Measurements from ENCODE around the gene EGLN2. TPM values are rescaled to one million over a fixed set of nuclear protein-coding genes. Genes with fewer than 3 reads are reported as not detected.
A peak's percentile ranks its signal among the peaks of the same experiment; 100 is the strongest.

The EGLN2 gene
- total and polyA plus RNA-seq, 7 experiments from 2014 or later: 122 to 254 (median 157) TPM

DNA sequence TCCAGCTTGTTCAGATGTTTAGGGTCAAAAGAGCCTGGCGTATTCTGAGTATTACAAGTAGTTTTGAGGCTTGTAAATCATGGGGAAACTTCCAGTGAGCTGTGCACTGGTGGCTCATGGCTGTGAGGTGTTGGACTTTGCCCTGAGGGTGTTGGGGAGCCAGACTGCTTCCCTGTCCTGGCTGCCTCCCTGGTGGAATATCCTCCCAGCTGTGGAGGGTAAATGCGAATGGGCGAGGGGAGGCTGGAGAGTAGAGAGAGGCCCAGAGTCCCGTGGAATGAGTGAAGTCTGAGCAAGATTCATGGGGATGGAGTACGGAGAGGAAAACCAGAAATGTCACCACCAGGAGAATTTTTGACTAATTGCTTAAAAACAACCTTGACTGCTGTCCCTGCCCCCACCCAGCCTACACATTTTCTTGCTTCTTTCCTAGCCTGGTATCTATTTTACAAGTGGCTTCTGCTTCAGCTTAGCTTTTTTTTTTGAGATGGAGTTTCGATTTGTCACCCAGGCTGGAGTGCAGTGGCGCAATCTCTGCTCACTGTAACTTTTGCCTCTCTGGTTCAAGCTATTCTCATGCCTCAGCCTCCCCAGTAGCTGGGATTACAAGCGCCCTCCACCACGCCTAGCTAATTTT lies 44.3 kb upstream of the EGLN2 start:
- Mint-ChIP-seq H3K4me3 (peak overlapping the region; percentile 71 to 92 (median 80)), H3K4me1 (peaks cover 39 to 68% (median 58%) of the 10 kb centered on the region in 7 donors), H3K36me3 (peaks cover 0 to 52% (median 25%) of the 10 kb centered on the region in 5 donors), H3K27me3 (no peaks in the 10 kb centered on the region), H3K27ac (peak overlapping the region; percentile 64 to 93 (median 82)), H3K9me3 (peaks cover 0 to under 1% (median 0%) of the 10 kb centered on the region in 11 donors)
- peaks cover 7 to 37% (median 19%) of the 10 kb centered on the region in 3 experiments for H3K36me3 ChIP-seq (ENCODE audit: control insufficient read depth in 2 of 3, insufficient read depth in 3 of 3, low read length in 3 of 3)
- ATAC-seq (no peak), DNase-seq (peak in 1 of 9 donors; percentile 62)
- no peaks in the 10 kb centered on the region for H3K9me3 ChIP-seq (ENCODE audit: control insufficient read depth in 2 of 3, low read length in 3 of 3)
- H3K27me3 ChIP-seq (ENCODE audit: control insufficient read depth in 2 of 2, insufficient read depth in 2 of 2, low read length in 2 of 2): no peaks in the 10 kb centered on the region
- intact Hi-C loops (cut with micrococcal nuclease): no loop called here
- peak overlapping the region; percentile 42 for H3K27ac ChIP-seq (ENCODE audit: low read depth, low read length)
- CTCF ChIA-PET: interaction anchor here (0.9 to 2.1 kb wide), 2 partner anchors 23 to 52 kb away, joined by 4 to 7 read pairs; partner anchors contain the start of gene RAB4B
- POLR2A ChIA-PET: interaction anchor here (0.8 to 2.5 kb wide), 6 partner anchors 13 to 50 kb away, joined by 3 to 7 read pairs (median 5); partner anchors contain the start of genes EGLN2 and RAB4B
- H3K4me1 ChIP-seq (ENCODE audit: control insufficient read depth in 2 of 2, insufficient read depth in 2 of 2, low read length in 2 of 2): peaks cover 30 to 44% of the 10 kb centered on the region in 2 donors
- H3K4me3 ChIP-seq (ENCODE audit: low read length): peak overlapping the region; percentile 36

DNA sequence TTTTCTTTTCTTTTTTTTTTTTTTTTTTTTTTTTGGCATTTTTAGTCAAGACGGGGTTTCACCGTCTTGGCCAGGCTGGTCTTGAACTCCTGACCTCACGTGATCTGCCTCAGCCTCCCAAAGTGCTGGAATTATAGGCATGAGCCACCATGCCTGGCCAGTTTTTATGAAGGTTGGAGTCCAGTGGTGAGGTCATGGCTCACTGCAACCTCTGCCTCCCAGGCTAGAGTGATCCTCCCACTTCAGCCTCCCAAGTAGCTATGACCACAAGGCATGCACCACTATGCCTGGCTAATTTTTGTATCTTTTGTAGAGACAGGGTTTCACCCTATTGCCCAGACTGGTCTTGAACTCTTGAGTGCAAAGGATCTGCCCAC lies 43.8 kb upstream of the EGLN2 start:
- peak overlapping the region in 5 of 9 donors; percentile 9 to 93 (median 40) for H3K27ac Mint-ChIP-seq
- H3K4me3 Mint-ChIP-seq: peak overlapping the region; percentile 50 to 92 (median 79)
- H3K9me3 ChIP-seq (ENCODE audit: control insufficient read depth in 2 of 3, low read length in 3 of 3): no peaks in the 10 kb centered on the region
- CTCF ChIA-PET: interaction anchor here (0.9 to 2.1 kb wide), 2 partner anchors 22 to 51 kb away, joined by 4 to 7 read pairs; partner anchors contain the start of gene RAB4B
- no peaks in the 10 kb centered on the region for H3K27me3 Mint-ChIP-seq
- DNase-seq: no peak
- peaks cover 0 to 52% (median 28%) of the 10 kb centered on the region in 5 donors for H3K36me3 Mint-ChIP-seq
- H3K4me3 ChIP-seq (ENCODE audit: low read length): no peak overlapping the region
- H3K9me3 Mint-ChIP-seq: no peaks in the 10 kb centered on the region
- POLR2A ChIA-PET: interaction anchor here (0.8 to 1.1 kb wide), 5 partner anchors 12 to 43 kb away, joined by 3 to 7 read pairs (median 4); partner anchors contain the start of genes EGLN2 and RAB4B
- intact Hi-C loops (cut with micrococcal nuclease): no loop called here
- peaks cover 9 to 42% (median 21%) of the 10 kb centered on the region in 3 experiments for H3K36me3 ChIP-seq (ENCODE audit: control insufficient read depth in 2 of 3, insufficient read depth in 3 of 3, low read length in 3 of 3)
- no peaks in the 10 kb centered on the region for H3K27me3 ChIP-seq (ENCODE audit: control insufficient read depth in 2 of 2, insufficient read depth in 2 of 2, low read length in 2 of 2)
- ATAC-seq: no peak
- peaks cover 35 to 65% (median 56%) of the 10 kb centered on the region in 7 donors for H3K4me1 Mint-ChIP-seq
- H3K27ac ChIP-seq (ENCODE audit: low read depth, low read length): peak overlapping the region; percentile 42
- H3K4me1 ChIP-seq (ENCODE audit: control insufficient read depth in 2 of 2, insufficient read depth in 2 of 2, low read length in 2 of 2): peaks cover 25 to 40% of the 10 kb centered on the region in 2 donors

GRCh38 chr19:40755791-40756190 lies 43.2 kb upstream of the EGLN2 start:
- ChIA-PET POLR2A (interaction anchor here (0.6 to 1.1 kb wide), 8 partner anchors 11 to 601 kb away, joined by 3 to 7 read pairs (median 4); partner anchors contain the start of genes EGLN2 and RAB4B), CTCF (interaction anchor here (0.5 to 0.9 kb wide), 2 partner anchors 51 to 57 kb away, joined by 4 read pairs; no protein-coding TSS in a partner anchor)
- Mint-ChIP-seq H3K4me1 (peaks cover 35 to 65% (median 53%) of the 10 kb centered on the region in 7 donors), H3K27ac (peak overlapping the region in 7 of 9 donors; percentile 23 to 67 (median 42)), H3K9me3 (no peaks in the 10 kb centered on the region), H3K36me3 (peaks cover 0 to 58% (median 31%) of the 10 kb centered on the region in 5 donors), H3K27me3 (no peaks in the 10 kb centered on the region), H3K4me3 (peak overlapping the region in 9 of 10 donors; percentile 50 to 92 (median 68))
- no peak for DNase-seq
- Histone ChIP-seq H3K27ac (ENCODE audit: low read depth, low read length) (peak overlapping the region; percentile 41), H3K4me1 (ENCODE audit: control insufficient read depth in 2 of 2, insufficient read depth in 2 of 2, low read length in 2 of 2) (peaks cover 25 to 40% of the 10 kb centered on the region in 2 donors), H3K27me3 (ENCODE audit: control insufficient read depth in 2 of 2, insufficient read depth in 2 of 2, low read length in 2 of 2) (no peaks in the 10 kb centered on the region), H3K9me3 (ENCODE audit: control insufficient read depth in 2 of 3, low read length in 3 of 3) (no peaks in the 10 kb centered on the region), H3K4me3 (ENCODE audit: low read length) (no peak overlapping the region), H3K36me3 (ENCODE audit: control insufficient read depth in 2 of 3, insufficient read depth in 3 of 3, low read length in 3 of 3) (peaks cover 9 to 47% (median 26%) of the 10 kb centered on the region in 3 experiments)
- no peak for ATAC-seq
- intact Hi-C loops (cut with micrococcal nuclease): no loop called here

DNA sequence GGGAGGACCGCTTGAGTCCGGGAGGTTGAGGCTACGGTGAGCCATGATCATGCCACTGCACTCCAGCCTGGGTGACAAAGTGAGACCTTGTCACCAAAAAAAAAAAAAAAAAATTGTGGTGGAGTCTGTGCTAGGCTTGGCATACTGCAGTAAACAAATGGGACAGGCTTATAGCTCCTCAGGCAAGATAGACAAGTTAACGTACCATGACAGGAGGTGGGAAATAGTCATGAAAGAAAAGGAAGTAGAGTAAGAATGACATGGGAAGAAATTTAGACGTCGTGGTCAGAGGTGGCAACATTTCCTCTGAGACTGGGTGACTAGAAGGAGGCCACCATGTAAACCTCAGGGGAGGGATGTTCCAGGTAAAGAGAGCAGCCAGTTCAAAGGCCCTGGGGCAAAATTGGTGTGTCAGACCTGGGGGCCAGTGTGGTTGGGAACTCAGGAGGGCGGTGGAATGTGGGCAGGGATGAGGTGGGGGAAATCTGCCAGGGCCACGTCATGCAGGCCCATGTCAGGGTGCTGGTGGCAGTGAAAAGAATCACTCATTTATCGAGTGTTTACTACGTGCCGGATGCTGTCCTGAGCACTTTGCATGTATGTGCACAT lies 42.4 kb upstream of the EGLN2 start:
- H3K36me3 ChIP-seq (ENCODE audit: control insufficient read depth in 2 of 3, insufficient read depth in 3 of 3, low read length in 3 of 3): peaks cover 9 to 54% (median 31%) of the 10 kb centered on the region in 3 experiments
- peaks cover 29 to 68% (median 50%) of the 10 kb centered on the region in 7 donors for H3K4me1 Mint-ChIP-seq
- peak in 1 of 9 donors; percentile 42 for DNase-seq

DNA sequence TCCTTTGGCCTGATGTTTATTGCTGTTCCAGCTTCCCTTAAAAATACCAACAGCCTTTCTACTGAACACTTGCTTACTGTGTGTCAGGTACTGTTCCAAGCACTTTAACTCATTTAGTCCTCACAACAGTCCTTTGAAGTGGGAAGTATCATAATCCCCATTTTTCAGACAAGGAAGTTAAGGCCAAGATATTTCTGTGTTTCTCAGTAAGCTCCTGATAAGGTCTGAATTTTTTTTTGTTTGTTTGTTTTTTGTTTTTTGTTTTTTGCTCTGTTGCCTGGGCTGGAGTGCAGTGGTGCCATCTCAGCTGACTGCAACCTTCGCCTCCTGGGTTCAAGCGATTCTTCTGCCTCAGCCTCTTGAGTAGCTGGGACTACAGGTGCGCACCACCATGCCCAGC lies 40.5 kb upstream of the EGLN2 start:
- H3K4me3 Mint-ChIP-seq: peak overlapping the region in 1 of 10 donors; percentile 26
- H3K9me3 Mint-ChIP-seq: no peaks in the 10 kb centered on the region
- DNase-seq (no peak), ATAC-seq (no peak)
- Histone ChIP-seq H3K36me3 (ENCODE audit: control insufficient read depth in 2 of 3, insufficient read depth in 3 of 3, low read length in 3 of 3) (peaks cover 25 to 73% (median 49%) of the 10 kb centered on the region in 3 experiments), H3K4me1 (ENCODE audit: control insufficient read depth in 2 of 2, insufficient read depth in 2 of 2, low read length in 2 of 2) (peaks cover 30 to 32% of the 10 kb centered on the region in 2 donors), H3K27ac (ENCODE audit: low read depth, low read length) (no peak overlapping the region), H3K9me3 (ENCODE audit: control insufficient read depth in 2 of 3, low read length in 3 of 3) (no peaks in the 10 kb centered on the region), H3K4me3 (ENCODE audit: low read length) (no peak overlapping the region), H3K27me3 (ENCODE audit: control insufficient read depth in 2 of 2, insufficient read depth in 2 of 2, low read length in 2 of 2) (no peaks in the 10 kb centered on the region)
- intact Hi-C loops (cut with micrococcal nuclease): no loop called here
- ChIA-PET CTCF (interaction anchor here (2.6 kb wide), 1 partner anchor 20 kb away, joined by 6 read pairs; the partner anchor contains the start of gene RAB4B), POLR2A (interaction anchor here (0.6 to 1.5 kb wide), 4 partner anchors 8 to 148 kb away, joined by 3 to 7 read pairs (median 4); partner anchors contain the start of genes ACTMAP and RAB4B)
- H3K27me3 Mint-ChIP-seq: no peaks in the 10 kb centered on the region
- H3K36me3 Mint-ChIP-seq: peaks cover 5 to 57% (median 50%) of the 10 kb centered on the region in 5 donors
- H3K4me1 Mint-ChIP-seq: peaks cover 23 to 62% (median 51%) of the 10 kb centered on the region in 7 donors
- H3K27ac Mint-ChIP-seq: peak overlapping the region in 2 of 9 donors; percentile 42 to 70

More for the DNA sequence above, 42.4 kb upstream of the EGLN2 start:
- peaks cover 0 to 54% (median 35%) of the 10 kb centered on the region in 5 donors for H3K36me3 Mint-ChIP-seq
- peak overlapping the region in 8 of 9 donors; percentile 10 to 83 (median 62) for H3K27ac Mint-ChIP-seq
- no peaks in the 10 kb centered on the region for H3K9me3 Mint-ChIP-seq
- intact Hi-C loops (cut with micrococcal nuclease): no loop called here
- H3K4me1 ChIP-seq (ENCODE audit: control insufficient read depth in 2 of 2, insufficient read depth in 2 of 2, low read length in 2 of 2): peaks cover 26 to 40% of the 10 kb centered on the region in 2 donors
- H3K27ac ChIP-seq (ENCODE audit: low read depth, low read length): no peak overlapping the region
- H3K27me3 Mint-ChIP-seq: no peaks in the 10 kb centered on the region
- H3K4me3 ChIP-seq (ENCODE audit: low read length): no peak overlapping the region
- H3K9me3 ChIP-seq (ENCODE audit: control insufficient read depth in 2 of 3, low read length in 3 of 3): no peaks in the 10 kb centered on the region
- peak overlapping the region in 8 of 10 donors; percentile 19 to 81 (median 54) for H3K4me3 Mint-ChIP-seq
- no peaks in the 10 kb centered on the region for H3K27me3 ChIP-seq (ENCODE audit: control insufficient read depth in 2 of 2, insufficient read depth in 2 of 2, low read length in 2 of 2)
- ATAC-seq: no peak
- CTCF ChIA-PET: interaction anchor here (2.6 kb wide), 1 partner anchor 22 kb away, joined by 6 read pairs; the partner anchor contains the start of gene RAB4B
- POLR2A ChIA-PET: interaction anchor here (0.6 to 1.1 kb wide), 4 partner anchors 10 to 600 kb away, joined by 3 to 4 read pairs (median 3); no protein-coding TSS in a partner anchor

GRCh38 chr19:40759352-40759751 lies 39.6 kb upstream of the EGLN2 start:
- no peaks in the 10 kb centered on the region for H3K9me3 Mint-ChIP-seq
- Histone ChIP-seq H3K27ac (ENCODE audit: low read depth, low read length) (no peak overlapping the region), H3K4me1 (ENCODE audit: control insufficient read depth in 2 of 2, insufficient read depth in 2 of 2, low read length in 2 of 2) (peaks cover 27 to 30% of the 10 kb centered on the region in 2 donors), H3K36me3 (ENCODE audit: control insufficient read depth in 2 of 3, insufficient read depth in 3 of 3, low read length in 3 of 3) (peaks cover 34 to 82% (median 57%) of the 10 kb centered on the region in 3 experiments), H3K27me3 (ENCODE audit: control insufficient read depth in 2 of 2, insufficient read depth in 2 of 2, low read length in 2 of 2) (no peaks in the 10 kb centered on the region), H3K4me3 (ENCODE audit: low read length) (no peak overlapping the region), H3K9me3 (ENCODE audit: control insufficient read depth in 2 of 3, low read length in 3 of 3) (no peaks in the 10 kb centered on the region)
- intact Hi-C loops (cut with micrococcal nuclease): no loop called here
- H3K4me1 Mint-ChIP-seq: peaks cover 26 to 66% (median 54%) of the 10 kb centered on the region in 7 donors
- POLR2A ChIA-PET: interaction anchor here (0.9 kb wide), 1 partner anchor 10 kb away, joined by 4 read pairs; no protein-coding TSS in a partner anchor
- no peaks in the 10 kb centered on the region for H3K27me3 Mint-ChIP-seq
- CTCF ChIA-PET: interaction anchor here (2.6 kb wide), 1 partner anchor 19 kb away, joined by 6 read pairs; the partner anchor contains the start of gene RAB4B
- H3K36me3 Mint-ChIP-seq: peaks cover 13 to 63% (median 55%) of the 10 kb centered on the region in 5 donors
- ATAC-seq (no peak), DNase-seq (no peak)
- H3K4me3 Mint-ChIP-seq: no peak overlapping the region
- peak overlapping the region in 3 of 9 donors; percentile 15 to 69 (median 54) for H3K27ac Mint-ChIP-seq

All from naive thymus-derived CD4-positive, alpha-beta T cell (primary cell).